ENCODE data around the gene CHI3L1.

DNA sequence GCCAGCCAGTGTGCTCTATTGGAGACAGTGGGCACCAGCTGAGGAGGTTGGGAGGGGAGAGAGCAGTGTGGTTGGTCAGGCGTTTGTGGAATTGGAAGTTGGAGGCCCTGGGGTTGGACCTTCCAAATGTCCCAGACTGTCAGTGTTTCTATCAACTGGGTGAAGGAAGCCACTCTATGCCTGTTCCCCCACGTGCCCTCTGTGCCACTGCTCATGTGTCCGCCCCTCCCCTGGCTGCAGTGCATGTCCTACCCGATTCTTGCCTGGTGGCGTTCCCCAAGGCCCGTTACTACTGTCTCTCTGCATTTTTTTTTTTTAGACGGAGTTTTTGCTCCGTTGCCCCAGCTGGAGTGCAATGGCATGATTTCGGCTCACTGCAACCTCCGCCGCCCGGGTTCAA, 37.9 kb downstream of the CHI3L1 start:
- TF ChIP-seq CTCF (IDR thresholded peaks at IDR 0.05; ENCODE audit: poor library complexity) (no peak), EZH2 (IDR thresholded peaks at IDR 0.05; ENCODE audit: borderline replicate concordance) (no peak), EZH2phosphoT487 (IDR thresholded peaks at IDR 0.05; ENCODE audit: low read depth, severe bottlenecking, unreplicated experiment) (no peak)
